Ramos (cell line): ENCODE data around the gene AKIRIN2.
"Not testable (repeated sequence)": the region's sequence is repeated elsewhere in the genome, so short reads cannot be mapped to it uniquely, and the experiment has no call there.

Source experiments
- in situ Hi-C: fragments of 300-500 bp; cut with MboI; formaldehyde crosslinking; loops from one replicate; pipeline ENCODE4 v1.14.3; 2022; ENCODE audit warnings: low sequenced_read_pairs; ENCODE audit not compliant: unreplicated experiment

Gene AKIRIN2

DNA sequence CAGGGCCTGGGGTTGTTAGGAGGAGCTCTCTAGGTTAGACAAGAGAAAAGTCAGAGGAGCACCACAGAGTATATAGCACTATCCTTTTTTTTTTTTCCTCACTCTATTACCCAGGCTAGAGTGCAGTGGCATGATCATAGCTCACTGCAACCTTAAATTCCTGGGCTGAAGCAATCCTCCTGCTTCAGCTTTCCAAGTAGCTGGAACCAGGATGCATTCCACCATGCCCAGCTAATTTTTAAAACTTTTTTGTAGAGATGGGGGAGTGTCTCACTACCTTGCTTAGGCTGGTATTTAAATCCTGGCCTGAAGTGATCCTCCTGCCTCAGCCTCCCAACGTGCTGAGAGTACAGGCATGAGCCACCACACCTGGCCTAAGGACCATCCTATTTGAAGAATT lies 19.3 kb upstream of the AKIRIN2 start:
- in situ Hi-C loops, result no loop called here

DNA sequence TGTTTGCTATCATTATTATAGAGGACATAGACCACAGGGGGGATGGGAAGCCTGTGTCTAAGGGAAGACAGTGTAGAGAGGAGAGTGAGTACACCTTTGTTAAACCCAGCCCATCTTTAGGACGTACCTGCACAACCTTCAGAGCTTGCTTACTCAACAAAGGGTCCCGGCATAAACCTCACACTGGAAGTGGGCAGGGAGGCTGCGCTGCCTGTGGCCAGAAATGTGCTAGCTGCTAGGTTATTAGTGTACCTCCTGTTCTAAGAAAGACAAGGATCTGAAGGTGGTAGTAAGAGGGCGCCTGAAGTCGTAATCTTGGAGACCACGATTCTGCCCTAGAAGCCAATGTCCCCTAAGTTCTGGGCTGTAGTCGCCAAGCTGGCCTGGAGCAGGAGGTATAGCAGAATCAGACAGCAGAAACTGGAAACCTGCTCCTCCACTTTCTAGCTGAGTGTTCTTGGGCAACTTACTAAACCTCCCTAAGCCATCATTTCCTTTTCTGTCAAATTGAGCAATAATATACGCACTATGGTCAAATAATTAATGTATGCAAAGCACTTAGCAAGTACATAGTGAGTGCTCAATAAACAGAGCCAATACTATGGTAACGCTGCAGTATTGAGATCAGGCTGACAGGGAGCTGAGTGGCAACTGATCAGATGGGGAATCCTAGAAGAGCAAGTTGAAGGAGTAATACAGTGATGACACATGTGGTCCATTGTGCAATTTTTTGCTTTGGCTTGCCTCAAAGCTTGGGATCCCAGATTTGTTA lies 16.8 kb upstream of the AKIRIN2 start:
- in situ Hi-C loops, result no loop called here

DNA sequence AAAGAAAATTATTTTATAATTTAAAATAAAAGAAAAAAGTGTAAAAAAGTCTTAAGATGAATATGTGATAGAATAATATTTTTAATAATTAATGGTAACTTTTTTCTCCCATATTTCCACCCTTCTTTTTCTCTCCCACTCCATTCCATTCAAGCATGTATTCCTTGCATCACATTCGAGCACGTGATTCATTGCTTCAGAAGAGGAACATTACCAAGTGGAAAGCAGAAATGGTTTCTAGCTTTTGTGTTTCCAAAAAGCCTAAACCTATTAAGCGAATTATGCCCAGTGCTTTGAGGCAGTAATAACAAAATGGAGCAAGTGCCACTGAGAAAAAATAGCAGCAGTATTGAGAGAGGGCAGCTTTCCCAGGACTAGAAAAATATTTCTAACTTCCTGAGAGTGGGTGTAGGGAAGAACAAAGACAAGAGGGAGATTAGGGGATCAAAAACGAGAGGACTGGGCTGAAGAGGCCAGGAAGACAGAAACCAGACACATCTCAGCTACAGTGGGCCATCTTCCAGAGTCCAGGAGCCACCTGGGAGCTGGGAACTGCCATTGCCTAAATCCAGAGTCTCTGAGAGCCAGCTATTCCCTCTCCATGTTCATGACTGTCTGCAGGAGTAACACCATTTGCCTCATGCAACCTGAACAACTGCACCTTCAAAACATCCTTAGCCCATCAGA lies 15.0 kb upstream of the AKIRIN2 start:
- in situ Hi-C loops, result no loop called here

DNA sequence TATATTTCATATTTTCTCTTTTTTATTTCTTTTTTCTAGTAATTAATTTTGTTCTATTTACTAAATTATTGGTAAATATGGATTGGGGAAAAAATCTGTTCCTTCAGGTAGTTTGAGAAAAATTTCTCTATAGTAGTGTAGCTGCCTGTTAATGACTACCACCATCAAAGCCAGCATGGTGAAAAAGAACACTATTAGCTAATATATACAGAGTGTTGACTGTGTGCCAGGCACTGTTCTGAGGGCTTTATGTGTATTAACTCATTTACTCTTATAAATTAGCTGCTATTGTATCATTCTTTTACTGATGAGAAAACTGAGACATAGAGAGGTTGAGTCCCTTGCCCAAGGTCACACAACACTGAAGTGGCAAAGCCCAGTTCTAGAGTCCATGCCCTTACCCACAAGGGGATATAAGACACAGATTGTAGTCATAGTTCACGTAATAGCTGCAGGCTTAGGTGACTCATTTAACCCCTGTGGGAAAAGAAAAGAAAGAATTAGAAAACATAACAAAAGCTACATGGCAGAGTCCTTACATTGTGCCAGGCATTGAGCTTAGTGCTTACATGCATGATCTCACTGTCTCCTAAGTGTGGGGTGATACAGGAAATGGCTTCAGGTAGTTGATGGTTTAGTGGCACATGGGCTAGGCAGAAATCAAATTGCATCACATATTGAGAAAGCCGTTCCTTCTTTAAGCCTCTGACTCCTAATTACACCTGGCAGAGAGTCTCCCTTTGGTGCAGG lies 12.2 kb upstream of the AKIRIN2 start:
- in situ Hi-C loops, result no loop called here

DNA sequence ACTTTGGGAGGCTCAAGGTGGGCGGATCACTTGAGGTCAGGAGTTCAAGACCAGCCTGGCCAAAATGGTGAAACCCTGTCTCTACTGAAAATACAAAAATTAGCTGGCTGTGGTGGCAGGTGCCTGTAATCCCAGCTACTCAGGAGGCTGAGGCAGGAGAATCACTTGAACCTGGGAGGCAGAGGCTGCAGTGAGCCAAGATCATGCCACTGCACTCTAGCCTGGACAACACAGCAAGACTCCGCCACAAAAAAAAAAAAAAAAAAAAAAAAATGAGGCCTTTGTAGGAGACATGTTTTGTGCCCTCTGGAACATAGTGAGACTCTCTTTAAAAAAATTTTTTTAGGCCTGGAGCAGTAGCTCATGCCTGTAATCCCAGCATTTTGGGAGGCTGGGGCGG lies 10.7 kb upstream of the AKIRIN2 start:
- in situ Hi-C loops, result not testable (repeated sequence)

DNA sequence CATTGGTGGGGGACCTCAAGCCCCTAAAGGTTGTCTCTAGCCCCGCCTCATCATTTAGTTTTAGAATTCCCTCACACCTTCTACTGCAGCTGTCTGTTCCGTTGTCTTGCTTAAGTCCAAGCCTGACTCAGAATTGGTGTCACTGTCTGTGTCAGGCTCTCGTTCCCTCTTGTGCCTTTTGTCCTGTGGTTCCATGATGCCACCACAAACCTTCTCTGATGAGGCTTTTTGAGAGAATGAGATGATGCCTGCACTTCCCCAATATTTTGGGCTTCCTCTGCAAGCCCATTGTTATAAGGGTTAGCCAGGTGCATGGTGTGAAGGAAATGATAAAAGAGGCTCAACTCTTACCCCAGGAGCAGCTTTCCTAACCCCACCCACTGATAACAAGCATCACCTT lies 8.1 kb upstream of the AKIRIN2 start:
- in situ Hi-C loops, result no loop called here

GRCh38 chr6:87708581-87709427 lies 6.8 kb upstream of the AKIRIN2 start:
- in situ Hi-C loops, result loop anchor here (10.0 kb wide), 1 partner anchor 216 kb away; no protein-coding TSS in a partner anchor

DNA sequence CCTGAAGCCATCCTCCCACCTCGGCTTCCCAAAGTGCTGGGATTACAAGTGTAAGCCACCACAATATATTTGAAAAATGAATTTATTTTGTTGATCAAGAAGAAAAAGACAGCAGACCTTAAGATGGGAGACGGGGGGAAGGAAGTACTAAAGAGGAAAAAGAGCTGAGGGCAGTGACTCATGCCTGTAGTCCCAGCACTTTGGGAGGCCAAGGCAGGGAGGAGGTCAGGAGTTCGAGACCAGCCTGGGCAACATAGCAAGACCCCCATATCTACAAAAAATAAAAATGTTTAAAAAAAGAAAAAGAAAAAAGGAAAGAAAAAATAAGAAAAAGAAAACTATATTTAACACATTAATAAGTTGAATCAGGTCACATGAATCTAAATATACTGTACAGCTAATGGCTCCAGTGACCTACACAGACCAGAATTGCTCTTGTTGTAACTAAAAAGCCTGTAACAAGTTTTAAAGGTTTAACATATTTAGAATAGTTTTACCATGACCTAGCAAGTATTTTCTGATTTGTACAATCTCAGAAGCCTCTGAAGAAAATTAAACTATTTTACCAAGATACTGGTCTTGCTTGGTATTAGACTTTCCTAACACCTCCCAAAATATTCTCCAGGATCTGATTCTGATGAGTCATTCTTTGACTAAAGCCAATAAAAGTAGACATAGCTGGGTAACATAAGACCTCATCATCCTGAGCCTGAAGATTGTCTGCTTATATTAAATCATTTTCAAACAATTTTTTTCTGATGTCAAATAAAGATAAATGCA lies 4.3 kb upstream of the AKIRIN2 start:
- in situ Hi-C loops, result loop anchor here (10.0 kb wide), 1 partner anchor 218 kb away; no protein-coding TSS in a partner anchor

DNA sequence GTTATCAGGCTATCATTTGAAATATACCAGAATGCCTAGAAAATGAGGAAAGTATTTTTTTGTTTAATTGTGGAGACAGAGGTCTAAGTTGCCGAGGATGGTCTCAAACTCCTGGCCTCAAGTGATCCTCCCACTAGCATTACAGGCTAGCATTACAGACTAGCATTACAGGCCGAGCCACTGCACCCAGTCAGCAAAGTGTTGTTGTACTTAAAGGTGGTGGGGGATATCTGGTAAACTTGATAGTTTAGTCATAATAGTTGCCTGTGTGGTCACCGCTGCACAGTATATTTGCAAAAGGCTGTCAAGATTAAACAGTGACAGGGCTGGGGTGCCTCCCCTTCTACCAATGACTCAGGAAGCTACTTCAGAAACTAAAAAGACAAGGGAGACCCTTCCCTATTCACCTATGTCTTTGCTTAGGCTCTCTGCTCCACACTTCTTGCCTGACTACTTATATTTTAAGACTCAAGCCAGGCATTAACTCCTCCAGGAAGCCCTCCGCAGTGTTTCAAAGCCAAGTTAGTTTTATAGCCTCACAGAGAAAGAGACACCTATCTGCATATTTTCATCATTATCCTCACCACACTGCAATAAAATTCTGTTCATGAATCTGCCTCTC lies 3.1 kb upstream of the AKIRIN2 start:
- in situ Hi-C loops, result loop anchor here (10.0 kb wide), 1 partner anchor 220 kb away; no protein-coding TSS in a partner anchor

GRCh38 chr6:87703039-87703438 lies 1.0 kb upstream of the AKIRIN2 start:
- in situ Hi-C loops, result loop anchor here (10.0 kb wide), 1 partner anchor 222 kb away; no protein-coding TSS in a partner anchor

DNA sequence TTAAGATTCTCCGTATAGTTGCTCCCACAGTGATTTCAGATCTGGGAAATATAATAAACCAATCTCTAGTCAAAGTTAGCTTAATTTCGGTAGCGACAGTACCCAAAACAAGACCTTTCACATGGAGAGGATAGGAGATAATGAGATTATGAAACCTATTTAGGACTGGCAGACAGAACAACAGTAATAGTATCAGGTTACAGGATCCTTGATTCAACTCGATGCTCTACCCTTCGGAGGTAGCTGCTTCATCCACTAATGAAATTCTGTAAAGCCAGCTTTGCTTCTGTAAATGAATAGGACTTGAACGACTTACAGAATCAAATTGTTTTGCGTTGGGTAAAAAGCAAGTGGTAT lies 534 bp upstream of the AKIRIN2 start:
- in situ Hi-C loops, result loop anchor here (10.0 kb wide), 1 partner anchor 222 kb away; no protein-coding TSS in a partner anchor

DNA sequence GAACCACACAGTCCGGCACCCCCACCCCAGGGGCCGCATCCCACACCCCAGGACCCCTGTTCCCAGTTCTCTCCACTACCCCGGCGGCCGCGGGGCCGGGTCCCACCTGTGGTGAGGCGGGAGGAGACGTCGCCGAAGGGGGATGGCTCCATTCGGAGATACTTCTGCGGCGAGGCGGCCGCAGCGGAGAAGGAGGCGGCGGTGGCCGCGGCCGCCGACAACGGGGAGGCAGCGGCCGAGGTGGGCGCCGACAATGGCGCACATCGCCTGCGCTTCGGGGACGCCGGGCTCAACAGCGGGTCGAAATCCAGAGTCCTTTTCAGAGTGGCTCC lies 723 bp downstream of the AKIRIN2 start:
- in situ Hi-C loops, result loop anchor here (10.0 kb wide), 1 partner anchor 223 kb away; no protein-coding TSS in a partner anchor

DNA sequence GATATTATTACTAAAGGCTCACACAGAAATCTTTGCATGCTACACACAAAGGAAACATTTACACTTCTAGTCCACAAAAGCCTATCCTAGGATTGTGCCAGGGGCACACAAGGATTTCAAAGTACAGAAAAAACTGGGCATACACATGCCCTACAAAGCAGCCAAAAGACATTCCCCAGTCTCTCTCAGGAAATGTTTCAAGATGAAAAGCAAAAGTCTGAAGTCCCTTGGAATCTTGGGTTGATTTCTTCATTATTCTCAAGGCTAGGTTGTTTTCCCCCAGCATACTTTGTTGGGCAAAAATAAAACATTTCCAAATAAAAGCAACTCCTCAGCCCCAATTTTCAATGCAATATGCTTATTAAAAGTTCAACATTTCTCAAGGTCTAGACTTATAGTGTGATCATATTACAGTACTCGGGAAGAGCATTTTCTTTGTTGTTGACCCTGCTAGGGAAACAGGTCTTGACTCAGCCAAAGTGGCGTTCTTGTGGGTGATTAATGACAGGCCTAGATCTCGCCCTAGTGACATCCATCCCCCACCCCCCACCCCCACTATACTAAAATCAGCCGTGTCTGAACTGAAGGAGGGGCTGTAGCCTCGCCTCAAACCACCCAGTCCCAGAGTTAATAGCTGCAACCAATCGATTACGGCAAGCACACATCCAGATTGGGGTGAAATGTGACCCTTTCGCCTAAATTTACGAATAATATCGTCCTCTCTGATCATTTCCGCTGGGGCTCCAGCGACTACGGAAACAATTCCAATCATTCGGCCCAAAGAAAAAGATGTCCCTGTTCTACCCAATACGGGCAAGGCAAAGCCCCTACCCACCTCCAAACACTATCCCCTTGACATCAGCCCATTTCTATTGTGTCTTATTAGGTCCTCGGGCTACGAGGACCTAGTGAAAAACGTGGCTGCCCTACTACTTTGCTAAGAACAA lies 1.4 kb downstream of the AKIRIN2 start:
- in situ Hi-C loops, result loop anchor here (10.0 kb wide), 1 partner anchor 224 kb away; no protein-coding TSS in a partner anchor

DNA sequence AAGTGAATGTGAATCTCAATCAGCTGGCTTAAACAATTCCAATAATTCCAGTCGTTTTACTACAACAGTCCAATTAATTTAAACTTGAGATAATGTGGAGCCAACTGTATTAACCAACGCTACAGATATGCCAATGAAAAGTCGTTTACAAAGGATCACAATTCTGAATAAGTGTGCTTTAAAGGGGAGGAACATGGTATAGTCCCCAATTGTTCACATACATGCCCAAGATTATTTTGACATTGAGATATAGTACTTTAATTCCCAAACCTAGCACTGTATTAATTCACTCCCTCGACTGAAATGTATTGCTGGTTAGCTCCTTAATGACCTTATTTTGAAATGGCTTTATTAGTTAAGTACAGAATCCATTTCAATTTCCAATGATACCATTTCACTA lies 2.5 kb downstream of the AKIRIN2 start:
- in situ Hi-C loops, result no loop called here

GRCh38 chr6:87698547-87699006 lies 3.5 kb downstream of the AKIRIN2 start:
- in situ Hi-C loops, result no loop called here

DNA sequence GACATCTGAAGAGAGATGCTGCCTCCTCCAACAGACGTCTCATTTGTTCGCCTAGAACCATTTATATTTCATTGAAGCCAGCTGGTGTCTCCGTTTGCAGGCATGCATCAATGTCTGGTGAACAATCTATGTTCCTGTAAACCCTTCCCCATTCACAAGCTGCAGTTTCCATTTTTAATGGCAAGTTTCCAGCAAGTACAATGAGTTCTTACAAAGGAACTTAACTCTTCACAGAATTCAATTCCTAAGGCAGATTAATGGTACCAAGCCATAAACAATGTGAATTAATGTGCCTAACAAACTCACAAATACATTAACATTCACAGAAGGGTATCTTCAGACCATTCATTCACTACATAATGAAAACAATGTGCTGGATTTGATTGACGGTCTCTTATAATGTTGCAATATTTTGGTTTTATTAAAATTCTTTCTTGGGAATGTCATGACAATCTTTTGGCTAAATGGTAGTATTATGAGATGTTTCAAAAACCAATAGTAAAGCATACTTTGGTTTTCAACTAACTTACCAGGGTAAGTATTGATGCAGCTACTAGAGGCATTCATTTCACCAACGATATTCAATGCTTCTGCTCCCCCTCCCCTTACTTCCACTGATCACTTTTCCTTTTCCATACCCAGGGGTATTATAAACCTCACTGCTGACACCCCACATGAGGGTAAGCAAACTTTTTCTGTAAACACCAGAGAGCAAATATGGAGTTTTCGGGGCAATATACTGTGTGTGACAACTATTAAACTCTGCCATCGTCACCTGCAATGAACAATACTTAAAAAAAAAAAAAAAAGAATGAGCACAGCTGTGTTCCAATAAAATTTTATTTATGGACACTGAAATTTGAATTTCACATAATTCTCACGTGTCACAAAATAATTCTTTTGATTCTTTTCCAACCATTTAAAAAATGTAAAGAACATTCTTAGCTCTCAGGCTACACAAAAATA lies 4.2 kb downstream of the AKIRIN2 start:
- in situ Hi-C loops, result no loop called here
